HG03342 (cell line): ENCODE results near the gene SNUPN.

Source experiments
- ATAC-seq: cut with Tn5 transposase; IDR thresholded peaks from one replicate; pipeline ENCODE4 v1.9.1; 2021; ENCODE audit warnings: mild to moderate bottlenecking, moderate library complexity; ENCODE audit not compliant: unreplicated experiment

SNUPN gene

GRCh38 chr15:75654201-75654907 is 28.8 kb upstream of the SNUPN start:
- ATAC-seq: no peak

- no peak for ATAC-seq
These were observed 27.9 kb upstream of the SNUPN start for GRCh38 chr15:75653347-75653913.

GRCh38 chr15:75651810-75652543 is 26.5 kb upstream of the SNUPN start:
- ATAC-seq: no peak

- ATAC-seq: no peak
These were observed 25.6 kb upstream of the SNUPN start for GRCh38 chr15:75650908-75651809.

- ATAC-seq: no peak
These were observed 24.3 kb upstream of the SNUPN start for GRCh38 chr15:75649848-75650247.

- no peak for ATAC-seq
These were observed 23.7 kb upstream of the SNUPN start for GRCh38 chr15:75649045-75649761.

GRCh38 chr15:75648156-75649000 is 22.9 kb upstream of the SNUPN start:
- no peak for ATAC-seq

GRCh38 chr15:75647370-75648155 is 22.0 kb upstream of the SNUPN start, which contains the start of gene SNX33:
Gene SNX33 (plus strand): TSS chr15:75647912. CDS start chr15:75649103, 1,191 bp downstream.
- ATAC-seq: no peak

- ATAC-seq: no peak
These were observed 21.4 kb upstream of the SNUPN start for GRCh38 chr15:75646944-75647364.

GRCh38 chr15:75646112-75646943 is 20.8 kb upstream of the SNUPN start:
- ATAC-seq: no peak

- ATAC-seq: no peak
These were observed 18.9 kb upstream of the SNUPN start for GRCh38 chr15:75644376-75644775.

- no peak for ATAC-seq
These were observed 16.1 kb upstream of the SNUPN start for GRCh38 chr15:75641603-75642002.

- no peak for ATAC-seq
These were observed 15.6 kb upstream of the SNUPN start for GRCh38 chr15:75641179-75641503.

- ATAC-seq: peak; percentile 26
These were observed 15.1 kb upstream of the SNUPN start for GRCh38 chr15:75640483-75641178.

- peak; percentile 90 for ATAC-seq
These were observed 14.4 kb upstream of the SNUPN start, which contains the start of gene IMP3 for GRCh38 chr15:75639709-75640482. Gene IMP3 (minus strand): TSS chr15:75640224. CDS start chr15:75640168, 56 bp downstream.

GRCh38 chr15:75639191-75639708 is 13.7 kb upstream of the SNUPN start:
- ATAC-seq: no peak
